Right ventricle myocardium inferior (tissue), 1 donor: ENCODE data around the gene RSBN1. TPM values are rescaled to one million over a fixed set of nuclear protein-coding genes. Genes with fewer than 3 reads are reported as not detected.

Experiments used
- total RNA-seq: library from RNA; stranded (reverse); fragmentation: NEBNext Ultra II Directional; extraction: Animal tissue kit (Norgen Biotek cat#: 25700); gene quantifications from one replicate; pipeline ENCODE4 v1.2.1, GENCODE V29; 2021
- donor health status: DM: no; HTN: yes; CAD: no; lungs with severe emphysema.

RSBN1 gene
- total RNA-seq, 1 donor from 2014 or later: 10.1 TPM

Other genes with a start within 250 kb of the RSBN1 start
- gene PHTF1, start 53.0 kb downstream of the RSBN1 start, total RNA-seq: 6.4 TPM
- gene PTPN22, start 59.2 kb upstream of the RSBN1 start, total RNA-seq: 0.43 TPM
- not detected for gene BCL2L15, start 75.1 kb upstream of the RSBN1 start, total RNA-seq
- 12.2 TPM for gene AP4B1, start 92.3 kb upstream of the RSBN1 start, total RNA-seq
- 2.4 TPM for gene DCLRE1B, start 92.8 kb upstream of the RSBN1 start, total RNA-seq
- 50.3 TPM for gene HIPK1, start 116.8 kb upstream of the RSBN1 start, total RNA-seq
- 13.8 TPM for gene OLFML3, start 167.0 kb upstream of the RSBN1 start, total RNA-seq